Gastroesophageal sphincter (tissue), 4 donors: ENCODE data around the gene TRIM40. TPM values are rescaled to one million over a fixed set of nuclear protein-coding genes. Genes with fewer than 3 reads are reported as not detected.

ENCODE experiments used
- ATAC-seq: fragments of 150-250 bp; one replicate; pipeline ENCODE4 v1.9.1; 2016; ENCODE audit warnings: mild to moderate bottlenecking, moderate library complexity
- H3K27ac ChIP-seq, 4 donors: fragments of 200-600 bp; sonication (generic) in 3 of 4; 1 replicate in 3 of 4; 2 replicates in 1 of 4; pipeline ENCODE4 v1.5.1; 2016 to 2019
- H3K27me3 ChIP-seq: fragments of 200-600 bp; sonication (generic); one replicate; pipeline ENCODE4 v1.5.1; 2019
- H3K36me3 ChIP-seq, 2 donors: fragments of 200-600 bp; sonication (generic); one replicate each; pipeline ENCODE4 v1.5.1; 2019; ENCODE audit warnings: control low read depth in 1 of 2
- H3K4me1 ChIP-seq, 3 donors: fragments of 200-600 bp; sonication (generic); 1 replicate in 2 of 3; 2 replicates in 1 of 3; pipeline ENCODE4 v1.5.1; 2016 to 2019; ENCODE audit warnings: control low read depth in 2 of 3
- H3K4me3 ChIP-seq, 2 donors: fragments of 200-600 bp; sonication (generic); one replicate each; pipeline ENCODE4 v1.5.1; 2019; ENCODE audit warnings: mild to moderate bottlenecking in 1 of 2, moderate library complexity in 1 of 2
- H3K9me3 ChIP-seq, 3 donors: fragments of 200-600 bp; sonication (generic); one replicate each; pipeline ENCODE4 v1.5.1; 2017 to 2019; ENCODE audit warnings: control low read depth in 2 of 3
- CTCF ChIP-seq, 4 experiments: fragments of 200-600 bp in 2 of 4; fragments of 450-650 bp in 2 of 4; sonication (generic) in 1 of 4; IDR thresholded peaks; one replicate each; pipeline ENCODE4 v1.5.1; 2017 to 2019; ENCODE audit warnings: antibody characterized with exemption in 4 of 4, mild to moderate bottlenecking in 2 of 4, moderate library complexity in 2 of 4
- EP300 ChIP-seq: sonication (generic); formaldehyde crosslinking; IDR thresholded peaks from one replicate; pipeline ENCODE4 v1.6.1; 2017; ENCODE audit warnings: antibody characterized with exemption, mild to moderate bottlenecking
- POLR2A ChIP-seq, 2 donors: fragments of 450-650 bp; IDR thresholded peaks; one replicate each; pipeline ENCODE4 v1.6.1; 2017; ENCODE audit warnings: antibody characterized with exemption in 2 of 2, mild to moderate bottlenecking in 2 of 2, moderate library complexity in 1 of 2
- POLR2AphosphoS5 ChIP-seq: sonication (generic); formaldehyde crosslinking; IDR thresholded peaks from one replicate; pipeline ENCODE4 v1.6.1; 2017; ENCODE audit warnings: antibody characterized with exemption
- WGBS, 2 donors: methylation state at CpG; one replicate each; pipeline ENCODE4 v1.1.5; 2018; ENCODE audit warnings: low coverage in 1 of 2; 5-methylcytosine and 5-hydroxymethylcytosine counted together
- total RNA-seq, 4 donors: library from RNA; depleted of rRNA; stranded (reverse); fragments of >200 nt; gene quantifications; one replicate each; pipeline ENCODE4 v1.1.0, GENCODE V29; 2016

Gene TRIM40
- total RNA-seq, 4 donors from 2014 or later = not detected

GRCh38 chr6:30158475-30159040 is 22.6 kb downstream of the TRIM40 start:
- Histone ChIP-seq H3K27me3 (peaks cover 51% of the 10 kb centered on the region), H3K4me3 (no peak overlapping the region), H3K9me3 (no peaks in the 10 kb centered on the region), H3K36me3 (no peaks in the 10 kb centered on the region), H3K4me1 (peaks cover 0 to 5% (median 0%) of the 10 kb centered on the region in 3 donors), H3K27ac (no peak overlapping the region)
- no peak for ATAC-seq
- WGBS, 2 donors = 33 to 70% methylated on average over 1 to 2 of the region's 3 CpGs
- no peak for TF ChIP-seq CTCF (IDR thresholded peaks at IDR 0.05)
- TF ChIP-seq POLR2AphosphoS5 = no peak
- TF ChIP-seq POLR2A (IDR thresholded peaks at IDR 0.05) = no peak
- no peak for TF ChIP-seq EP300

GRCh38 chr6:30160008-30160784 is 24.3 kb downstream of the TRIM40 start:
- Histone ChIP-seq H3K27me3 (peaks cover 49% of the 10 kb centered on the region), H3K9me3 (no peaks in the 10 kb centered on the region), H3K4me1 (no peaks in the 10 kb centered on the region), H3K36me3 (no peaks in the 10 kb centered on the region), H3K27ac (no peak overlapping the region), H3K4me3 (no peak overlapping the region)
- WGBS, 2 donors = 75 to 86% methylated on average over 1 to 2 of the region's 17 CpGs
- no peak for ATAC-seq
- TF ChIP-seq POLR2A (IDR thresholded peaks at IDR 0.05) (no peak), POLR2AphosphoS5 (no peak), CTCF (IDR thresholded peaks at IDR 0.05) (no peak), EP300 (no peak)

- WGBS, 2 donors = 72 to 86% methylated on average over 3 of the region's 4 CpGs
- ATAC-seq = no peak
These were observed 25.0 kb downstream of the TRIM40 start, which contains the start of gene TRIM10 for GRCh38 chr6:30160785-30161531. TSS of gene TRIM10 (minus strand) at chr6:30161211. CDS start at chr6:30160858, 353 bp downstream.

GRCh38 chr6:30162265-30163089 is 26.5 kb downstream of the TRIM40 start:
- Histone ChIP-seq H3K4me3 (no peak overlapping the region), H3K9me3 (no peaks in the 10 kb centered on the region), H3K27ac (no peak overlapping the region), H3K36me3 (no peaks in the 10 kb centered on the region), H3K27me3 (peaks cover 40% of the 10 kb centered on the region), H3K4me1 (no peaks in the 10 kb centered on the region)
- TF ChIP-seq POLR2AphosphoS5 = no peak
- no peak for TF ChIP-seq POLR2A (IDR thresholded peaks at IDR 0.05)
- no peak for TF ChIP-seq CTCF (IDR thresholded peaks at IDR 0.05)
- no peak for TF ChIP-seq EP300
- no peak for ATAC-seq
- whole genome bisulfite sequencing, 2 donors = 70 to 83% methylated on average over 11 to 12 of the region's 12 CpGs

More at GRCh38 chr6:30160785-30161531, 25.0 kb downstream of the TRIM40 start, which contains the start of gene TRIM10:
- Histone ChIP-seq H3K36me3 (no peaks in the 10 kb centered on the region), H3K4me3 (no peak within 1 kb of the TSS), H3K27ac (no peak within 1 kb of the TSS), H3K9me3 (no peaks in the 10 kb centered on the region), H3K4me1 (no peaks in the 10 kb centered on the region), H3K27me3 (peaks cover 42% of the 10 kb centered on the region)
- TF ChIP-seq POLR2A (IDR thresholded peaks at IDR 0.05) (no peak), CTCF (IDR thresholded peaks at IDR 0.05) (no peak), EP300 (no peak), POLR2AphosphoS5 (no peak)
